Keratinocyte (primary cell): ENCODE data around the gene CYP27A1. TPM values are rescaled to one million over a fixed set of nuclear protein-coding genes. Genes with fewer than 3 reads are reported as not detected.

Source experiments
- DNase-seq: peaks from one replicate; pipeline ENCODE4 v3.0.0-alpha.2; 2011; ENCODE audit warnings: low read depth, missing footprints, low spot score
- FAIRE-seq: peaks from 2 replicates; lab custom pipeline; 2011; peaks lifted over from hg19 to GRCh38; lab: Jason Lieb, UNC
- H2AFZ ChIP-seq: 2 replicates; pipeline ENCODE4 v1.6.0; 2012; ENCODE audit warnings: low read length, control low read depth, inconsistent platforms; ENCODE audit not compliant: control insufficient read depth
- H3K27ac ChIP-seq: 2 replicates; pipeline ENCODE4 v1.5.1; 2011; ENCODE audit warnings: low read length; ENCODE audit not compliant: control insufficient read depth, insufficient read depth
- H3K27me3 ChIP-seq: 3 replicates; pipeline ENCODE4 v1.6.0; 2011; ENCODE audit warnings: low read length; ENCODE audit not compliant: control insufficient read depth, insufficient read depth; ENCODE audit errors: extremely low read depth
- H3K36me3 ChIP-seq, 2 experiments: 2 replicates in 1 of 2; 3 replicates in 1 of 2; pipeline ENCODE4 v1.5.1; 2011; ENCODE audit warnings: low read length in 2 of 2, mild to moderate bottlenecking in 1 of 2; ENCODE audit not compliant: control insufficient read depth in 2 of 2, insufficient read depth in 2 of 2; ENCODE audit errors: extremely low read depth in 1 of 2
- H3K4me1 ChIP-seq: 3 replicates; pipeline ENCODE4 v1.5.1; 2011; ENCODE audit warnings: low read length; ENCODE audit not compliant: control insufficient read depth, insufficient read depth; ENCODE audit errors: extremely low read depth
- H3K4me2 ChIP-seq: 3 replicates; pipeline ENCODE4 v1.6.0; 2011; ENCODE audit warnings: low read depth, low read length; ENCODE audit not compliant: control insufficient read depth, insufficient read depth; ENCODE audit errors: extremely low read depth
- H3K4me3 ChIP-seq, 3 experiments: fragments of 200-600 bp in 1 of 3; sonication (generic) in 1 of 3; 2 replicates in 2 of 3; 3 replicates in 1 of 3; pipeline ENCODE4 v1.5.1; 2011 to 2016; ENCODE audit warnings: low read length in 3 of 3, mild to moderate bottlenecking in 3 of 3, control low read depth in 2 of 3, inconsistent platforms in 1 of 3, low read depth in 1 of 3, mixed read lengths in 1 of 3, mixed run types in 1 of 3, moderate library complexity in 1 of 3; ENCODE audit not compliant: control insufficient read depth in 2 of 3, insufficient read depth in 2 of 3; ENCODE audit errors: extremely low read depth in 1 of 3
- H3K79me2 ChIP-seq: 2 replicates; pipeline ENCODE4 v1.6.0; 2012; ENCODE audit warnings: low read length; ENCODE audit not compliant: control insufficient read depth, insufficient read depth
- H3K9ac ChIP-seq: 3 replicates; pipeline ENCODE4 v1.6.0; 2011; ENCODE audit warnings: low read length; ENCODE audit not compliant: control insufficient read depth, insufficient read depth; ENCODE audit errors: extremely low read depth
- H3K9me1 ChIP-seq: 3 replicates; pipeline ENCODE4 v1.6.0; 2011; ENCODE audit warnings: low read length; ENCODE audit not compliant: control insufficient read depth, insufficient read depth; ENCODE audit errors: extremely low read depth
- H3K9me3 ChIP-seq: 2 replicates; pipeline ENCODE4 v1.5.1; 2012; ENCODE audit warnings: low read depth, low read length; ENCODE audit not compliant: control insufficient read depth
- H4K20me1 ChIP-seq: 3 replicates; pipeline ENCODE4 v1.6.0; 2011; ENCODE audit warnings: low read length; ENCODE audit not compliant: control insufficient read depth, insufficient read depth; ENCODE audit errors: extremely low read depth
- CTCF ChIP-seq, 3 experiments: IDR thresholded peaks in 1 of 3; conservative IDR thresholded peaks in 1 of 3; optimal IDR thresholded peaks in 1 of 3; 2 replicates in 2 of 3; 3 replicates in 1 of 3; pipeline versions ENCODE3 to v1.5.1; 2011; ENCODE audit warnings: low read length in 3 of 3, mild to moderate bottlenecking in 3 of 3, moderate library complexity in 2 of 3, control low read depth in 1 of 3, inconsistent platforms in 1 of 3; ENCODE audit not compliant: insufficient read depth in 2 of 3; ENCODE audit errors: extremely low read depth in 1 of 3
- EZH2 ChIP-seq: IDR thresholded peaks from one replicate; pipeline ENCODE4 v1.6.1; 2012; ENCODE audit warnings: inconsistent platforms, mild to moderate bottlenecking, low read length, moderate library complexity
- dilution Hi-C: fragments of 300-500 bp; cut with MboI; formaldehyde crosslinking; loops from one replicate; pipeline ENCODE4 v1.7.0; 2020; ENCODE audit warnings: low sequenced_read_pairs; ENCODE audit not compliant: extremely low pct_ligation_motif_present
- polyA plus RNA-seq, 5 experiments: library from polyadenylated mRNA; depleted of rRNA in 3 of 5; stranded (reverse) in 3 of 5; stranded (forward) in 1 of 5; unstranded in 1 of 5; fragments of >200 nt; gene quantifications; 1 replicate in 1 of 5; 2 replicates in 3 of 5; 3 replicates in 1 of 5; pipeline versions ENCODE4 v1.2.1 to v1.2.3, GENCODE V29; 2011 to 2012; ENCODE audit warnings: missing spikeins in 2 of 5, low read depth in 1 of 5, low replicate concordance in 1 of 5

Gene CYP27A1
- polyA plus RNA-seq, 1 donor (not counting 4 experiments of a cell fraction or from before 2014, with no cell fraction given): 0.12 TPM

GRCh38 chr2:218810256-218810655 lies 28.3 kb downstream of the CYP27A1 start:
- no peak for TF ChIP-seq EZH2
- no peak for TF ChIP-seq CTCF (optimal IDR thresholded peaks at IDR 0.05 in 1 of 3, IDR thresholded peaks at IDR 0.05 in 1 of 3, conservative IDR thresholded peaks at IDR 0.05 in 1 of 3; ENCODE audit: extremely low read depth in 1 of 3, insufficient read depth in 2 of 3, low read length in 3 of 3)
- Histone ChIP-seq H3K9me1 (no peaks in the 10 kb centered on the region), H3K4me2 (no peak overlapping the region), H3K27ac (no peak overlapping the region), H4K20me1 (no peaks in the 10 kb centered on the region), H3K36me3 (no peaks in the 10 kb centered on the region), H3K9ac (no peak overlapping the region), H3K4me1 (peaks cover 13% of the 10 kb centered on the region), H2AFZ (no peak overlapping the region), H3K79me2 (no peaks in the 10 kb centered on the region), H3K27me3 (peaks cover 9% of the 10 kb centered on the region), H3K4me3 (no peak overlapping the region), H3K9me3 (no peaks in the 10 kb centered on the region)
- FAIRE-seq: no peak
- dilution Hi-C loops: no loop called here
- no peak for DNase-seq

- no peaks in the 10 kb centered on the region for H3K9me1 ChIP-seq
- peaks cover 7% of the 10 kb centered on the region for H3K4me1 ChIP-seq
- H4K20me1 ChIP-seq: no peaks in the 10 kb centered on the region
- H3K4me2 ChIP-seq: no peak overlapping the region
- H2AFZ ChIP-seq: no peak overlapping the region
- no peaks in the 10 kb centered on the region for H3K36me3 ChIP-seq
- H3K9ac ChIP-seq: no peak overlapping the region
- no peak for DNase-seq
- TF ChIP-seq EZH2 (no peak), CTCF (optimal IDR thresholded peaks at IDR 0.05 in 1 of 3, IDR thresholded peaks at IDR 0.05 in 1 of 3, conservative IDR thresholded peaks at IDR 0.05 in 1 of 3; ENCODE audit: extremely low read depth in 1 of 3, insufficient read depth in 2 of 3, low read length in 3 of 3) (no peak)
- no peak overlapping the region for H3K27ac ChIP-seq
- peaks cover 9% of the 10 kb centered on the region for H3K27me3 ChIP-seq
- dilution Hi-C loops: no loop called here
- no peak for FAIRE-seq
- no peaks in the 10 kb centered on the region for H3K79me2 ChIP-seq
- no peaks in the 10 kb centered on the region for H3K9me3 ChIP-seq
- H3K4me3 ChIP-seq: no peak overlapping the region
Observed at GRCh38 chr2:218811382-218811781, 29.4 kb downstream of the CYP27A1 start.
